ENCODE results near the gene ATXN1L. TPM values are rescaled to one million over a fixed set of nuclear protein-coding genes. Genes with fewer than 3 reads are reported as not detected.
A peak's percentile ranks its signal among the peaks of the same experiment; 100 is the strongest.
"Not testable (repeated sequence)": the region's sequence is repeated elsewhere in the genome, so short reads cannot be mapped to it uniquely, and the experiment has no call there.

The ATXN1L gene
- total RNA-seq = 10 to 100 TPM; 14.6 to 15.1 TPM

GRCh38 chr16:71845639-71846430 is at the start of gene ATXN1L:
Gene ATXN1L, plus strand, starts transcription at chr16:71845976. Its CDS starts 3,765 bp downstream, at chr16:71849741.
- H3K4me3 Mint-ChIP-seq = peak within 1 kb of the TSS; percentile 91
- peak; percentile 95 for DNase-seq
- POLR2A ChIA-PET = interaction anchor here (1.0 to 1.1 kb wide), 2 partner anchors 37 to 38 kb away, joined by 4 to 5 read pairs; partner anchors contain the start of genes AP1G1 and ZNF821
- peaks cover 41% of the 10 kb centered on the region for H3K4me1 Mint-ChIP-seq (ENCODE audit: low read depth)
- intact Hi-C loops (cut with micrococcal nuclease) = loop anchor here (1.0 kb wide), 2 partner anchors 10 to 49 kb away; partner anchors contain the start of gene IST1
- no peaks in the 10 kb centered on the region for H3K9me3 Mint-ChIP-seq
- peaks cover 23% of the 10 kb centered on the region for H3K36me3 Mint-ChIP-seq
- CTCF ChIA-PET = interaction anchor here (0.9 kb wide), 1 partner anchor 36 kb away, joined by 5 read pairs; no protein-coding TSS in a partner anchor
- H3K27ac Mint-ChIP-seq = peak within 1 kb of the TSS; percentile 92
- no peaks in the 10 kb centered on the region for H3K27me3 Mint-ChIP-seq

DNA sequence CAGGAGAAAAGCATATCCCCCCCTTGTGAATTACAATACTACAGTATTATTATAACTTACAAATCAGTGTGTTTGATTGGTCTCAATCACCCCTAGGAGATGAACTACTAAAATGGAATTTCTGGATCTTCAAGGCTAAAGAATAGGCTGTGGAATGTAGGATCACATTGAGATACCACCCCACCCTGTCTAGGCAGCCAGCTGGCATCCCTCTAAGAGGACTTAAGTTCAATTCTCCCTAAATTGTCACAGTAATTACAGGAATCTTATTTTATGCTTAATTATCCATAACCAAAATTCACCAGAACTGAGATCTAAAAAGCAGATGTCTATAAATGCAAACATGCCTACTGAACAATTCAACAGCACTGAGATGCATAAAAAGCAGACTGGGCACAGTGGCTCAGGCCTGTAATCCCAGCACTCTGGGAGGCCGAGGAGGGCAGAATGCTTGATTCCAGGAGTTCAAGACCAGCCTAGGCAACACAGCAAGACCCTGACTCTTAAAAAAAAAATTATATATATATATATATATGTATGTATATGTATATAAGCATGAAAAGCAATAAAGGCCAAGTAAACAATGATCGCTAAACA is 49.2 kb upstream of the ATXN1L start:
- H3K4me1 Mint-ChIP-seq (ENCODE audit: low read depth) = peaks cover 47% of the 10 kb centered on the region
- intact Hi-C loops (cut with micrococcal nuclease) = no loop called here
- POLR2A ChIA-PET = no interaction called here
- peaks cover 13% of the 10 kb centered on the region for H3K36me3 Mint-ChIP-seq
- CTCF ChIA-PET = interaction anchor here (0.6 to 1.3 kb wide), 2 partner anchors 73 to 86 kb away, joined by 3 to 4 read pairs; no protein-coding TSS in a partner anchor
- no peak for DNase-seq
- no peak overlapping the region for H3K27ac Mint-ChIP-seq
- no peaks in the 10 kb centered on the region for H3K9me3 Mint-ChIP-seq
- H3K4me3 Mint-ChIP-seq = no peak overlapping the region
- no peaks in the 10 kb centered on the region for H3K27me3 Mint-ChIP-seq

GRCh38 chr16:71803305-71803690 is 42.5 kb upstream of the ATXN1L start:
- ChIA-PET POLR2A (interaction anchor here (1.0 kb wide), 1 partner anchor 9 kb away, joined by 3 read pairs; no protein-coding TSS in a partner anchor), CTCF (no interaction called here)
- Mint-ChIP-seq H3K36me3 (peaks cover 10% of the 10 kb centered on the region), H3K9me3 (no peaks in the 10 kb centered on the region), H3K4me1 (ENCODE audit: low read depth) (peaks cover 30% of the 10 kb centered on the region), H3K4me3 (no peak overlapping the region), H3K27me3 (no peaks in the 10 kb centered on the region), H3K27ac (no peak overlapping the region)
- no peak for DNase-seq
- intact Hi-C loops (cut with micrococcal nuclease) = no loop called here

DNA sequence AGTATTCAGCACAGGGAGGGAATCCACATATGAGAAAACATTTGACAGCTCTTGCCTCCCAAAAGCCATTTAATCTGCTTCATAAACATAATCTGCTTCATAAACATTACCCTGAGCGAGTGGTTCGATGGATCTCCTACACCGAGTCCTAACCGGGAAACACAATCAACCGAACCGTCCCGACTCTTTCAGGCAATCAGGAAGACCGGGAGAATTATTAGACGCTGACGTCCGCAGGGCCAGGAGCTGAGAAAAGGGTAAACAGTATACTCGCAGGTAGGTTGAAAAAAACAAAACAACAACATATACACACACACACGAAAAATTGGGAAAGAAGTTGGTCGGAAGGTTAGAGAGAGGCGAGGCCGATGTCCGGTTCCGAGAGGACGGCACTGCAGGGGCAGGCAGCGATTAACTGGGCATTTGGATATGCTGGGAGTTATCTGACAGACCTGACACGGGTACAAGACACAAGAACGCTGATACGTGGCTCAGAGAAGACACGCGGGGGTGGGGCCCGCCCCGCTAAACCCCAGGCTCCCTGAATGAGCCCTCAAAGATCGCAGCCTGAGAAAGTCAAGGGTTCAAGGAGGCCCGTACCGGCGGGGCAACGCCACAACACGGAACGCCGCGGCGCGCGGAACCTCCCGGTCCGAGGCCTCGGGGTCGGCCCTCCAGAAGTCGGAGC is 37.7 kb upstream of the ATXN1L start:
- Mint-ChIP-seq H3K4me3 (peak overlapping the region; percentile 90), H3K27me3 (no peaks in the 10 kb centered on the region), H3K27ac (peak overlapping the region; percentile 99), H3K36me3 (peaks cover 4% of the 10 kb centered on the region), H3K4me1 (ENCODE audit: low read depth) (peaks cover 43% of the 10 kb centered on the region), H3K9me3 (no peaks in the 10 kb centered on the region)
- intact Hi-C loops (cut with micrococcal nuclease) = loop anchor here (1.0 to 2.0 kb wide), 6 partner anchors 8 to 285 kb away; partner anchors contain the start of genes DHX38, IST1, PHLPP2 and TXNL4B
- ChIA-PET POLR2A (interaction anchor here (0.5 to 2.8 kb wide), 11 partner anchors 9 to 87 kb away, joined by 3 to 23 read pairs (median 6); partner anchors contain the start of genes IST1 and ZNF821), CTCF (interaction anchor here (1.0 to 3.6 kb wide), 6 partner anchors 13 to 154 kb away, joined by 3 to 30 read pairs (median 5); partner anchors contain the start of genes IST1 and ZNF821)
- DNase-seq = peak; percentile 72

DNA sequence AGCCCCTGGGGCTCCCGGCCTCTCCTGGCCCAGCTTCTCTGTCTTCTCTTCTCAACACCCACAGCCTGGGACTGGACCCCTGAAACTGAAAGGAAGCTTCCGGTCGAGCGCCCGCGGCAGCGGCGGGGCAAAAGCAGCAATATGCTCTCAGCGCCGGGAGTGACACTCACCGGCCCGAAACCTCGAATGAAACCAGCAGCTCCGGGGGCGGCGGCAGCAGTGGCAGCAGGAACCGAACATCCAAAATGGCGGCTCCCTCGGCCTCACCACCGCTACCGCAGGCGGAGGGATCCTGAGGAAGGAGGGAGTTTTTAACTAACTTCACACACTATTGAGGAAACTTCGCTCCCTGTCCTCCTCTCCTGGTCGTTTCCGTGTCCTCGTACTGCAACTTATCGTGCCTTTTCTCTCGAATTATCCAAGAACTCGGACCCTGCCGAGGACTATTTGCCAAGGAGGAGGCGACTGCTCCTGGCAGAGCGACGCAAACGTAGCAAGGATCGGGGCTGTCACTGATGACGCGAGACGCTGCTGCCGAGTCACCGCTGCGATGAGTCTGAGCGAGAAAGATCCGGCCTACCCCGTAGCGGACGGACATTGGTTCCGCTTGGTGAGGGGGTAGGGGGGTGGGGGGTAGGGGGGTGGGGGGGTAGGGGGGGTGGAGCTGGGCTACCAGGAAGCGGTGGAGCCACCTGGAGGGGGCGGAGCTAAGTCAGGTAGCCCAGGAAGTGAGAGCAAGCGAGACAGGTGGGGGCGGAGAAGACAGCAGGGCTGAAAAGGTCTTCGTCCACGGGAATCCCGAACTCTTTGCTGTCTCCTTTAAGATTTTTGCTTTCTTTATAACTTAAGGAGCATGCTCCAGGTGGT is 37.0 kb upstream of the ATXN1L start, which contains the start of gene AP1G1:
Gene AP1G1, minus strand, starts transcription at position 242 of the 867 bp plus-strand sequence. CDS start 19,355 bp downstream, outside the sequence.
- DNase-seq = peak; percentile 96
- H3K36me3 Mint-ChIP-seq = peaks cover 4% of the 10 kb centered on the region
- H3K27me3 Mint-ChIP-seq = no peaks in the 10 kb centered on the region
- ChIA-PET POLR2A (interaction anchor here (0.5 to 2.8 kb wide), 11 partner anchors 8 to 93 kb away, joined by 3 to 23 read pairs (median 6); partner anchors contain the start of genes IST1 and ZNF821), CTCF (interaction anchor here (1.0 to 3.6 kb wide), 5 partner anchors 14 to 153 kb away, joined by 3 to 30 read pairs (median 5); partner anchors contain the start of genes IST1 and ZNF821)
- peak within 1 kb of the TSS; percentile 90 for H3K4me3 Mint-ChIP-seq
- intact Hi-C loops (cut with micrococcal nuclease) = loop anchor here (1.0 to 2.0 kb wide), 8 partner anchors 7 to 284 kb away; partner anchors contain the start of genes DHODH, DHX38, IST1 and PHLPP2
- no peaks in the 10 kb centered on the region for H3K9me3 Mint-ChIP-seq
- peak within 1 kb of the TSS; percentile 99 for H3K27ac Mint-ChIP-seq
- H3K4me1 Mint-ChIP-seq (ENCODE audit: low read depth) = peaks cover 38% of the 10 kb centered on the region

GRCh38 chr16:71810155-71810530 is 35.6 kb upstream of the ATXN1L start:
- H3K9me3 Mint-ChIP-seq; intact Hi-C loops (cut with micrococcal nuclease); POLR2A ChIA-PET; H3K36me3 Mint-ChIP-seq; H3K27me3 Mint-ChIP-seq: not testable (repeated sequence)
- peak; percentile 21 for DNase-seq
- peak overlapping the region; percentile 90 for H3K4me3 Mint-ChIP-seq
- H3K4me1 Mint-ChIP-seq (ENCODE audit: low read depth) = peaks cover 32% of the 10 kb centered on the region
- CTCF ChIA-PET = interaction anchor here (1.3 kb wide), 1 partner anchor 72 kb away, joined by 7 read pairs; no protein-coding TSS in a partner anchor
- H3K27ac Mint-ChIP-seq = peak overlapping the region; percentile 99

- H3K36me3 Mint-ChIP-seq = peaks cover 2% of the 10 kb centered on the region
- H3K27ac Mint-ChIP-seq = peak overlapping the region; percentile 74
- intact Hi-C loops (cut with micrococcal nuclease) = no loop called here
- CTCF ChIA-PET = interaction anchor here (0.6 to 1.3 kb wide), 2 partner anchors 12 to 71 kb away, joined by 3 to 7 read pairs; no protein-coding TSS in a partner anchor
- peak overlapping the region; percentile 26 for H3K4me3 Mint-ChIP-seq
- H3K9me3 Mint-ChIP-seq = no peaks in the 10 kb centered on the region
- POLR2A ChIA-PET = interaction anchor here (0.6 kb wide), 1 partner anchor 28 kb away, joined by 5 read pairs; no protein-coding TSS in a partner anchor
- DNase-seq = no peak
- peaks cover 33% of the 10 kb centered on the region for H3K4me1 Mint-ChIP-seq (ENCODE audit: low read depth)
- no peaks in the 10 kb centered on the region for H3K27me3 Mint-ChIP-seq
Observed at GRCh38 chr16:71811261-71811803, 34.4 kb upstream of the ATXN1L start.

- H3K36me3 Mint-ChIP-seq; DNase-seq; intact Hi-C loops (cut with micrococcal nuclease); H3K27me3 Mint-ChIP-seq; H3K9me3 Mint-ChIP-seq: not testable (repeated sequence)
- peaks cover 25% of the 10 kb centered on the region for H3K4me1 Mint-ChIP-seq (ENCODE audit: low read depth)
- H3K4me3 Mint-ChIP-seq = peak overlapping the region; percentile 27
- POLR2A ChIA-PET = interaction anchor here (0.9 to 2.2 kb wide), 3 partner anchors 9 to 66 kb away, joined by 3 to 23 read pairs (median 3); partner anchors contain the start of gene AP1G1
- peak overlapping the region; percentile 96 for H3K27ac Mint-ChIP-seq
- CTCF ChIA-PET = interaction anchor here (1.3 to 1.7 kb wide), 2 partner anchors 11 to 65 kb away, joined by 3 to 7 read pairs; no protein-coding TSS in a partner anchor
Observed at GRCh38 chr16:71817155-71817500, 28.6 kb upstream of the ATXN1L start.

DNA sequence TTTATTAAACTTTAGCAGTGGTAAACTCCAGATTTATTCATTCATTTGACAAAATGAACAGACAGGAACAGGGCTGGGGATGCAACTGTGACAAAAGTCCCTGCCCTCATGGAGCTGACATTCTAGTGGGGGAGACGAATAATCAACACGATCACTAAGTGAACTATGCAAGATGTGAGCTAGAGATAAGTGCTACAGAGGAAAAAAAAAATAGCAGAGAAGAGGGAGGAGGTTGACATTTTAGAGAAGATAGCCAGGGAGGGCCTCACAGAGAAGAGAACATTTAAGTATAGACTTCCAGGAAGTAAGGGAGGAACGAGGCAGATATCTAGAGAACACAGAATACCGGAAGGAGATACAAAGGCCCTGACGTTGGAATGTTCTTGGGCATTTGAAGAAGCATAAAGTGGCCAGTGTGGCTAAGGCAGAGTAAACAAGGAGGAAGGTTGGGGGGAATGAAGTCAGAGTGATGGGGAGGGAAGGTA is 19.2 kb upstream of the ATXN1L start:
- POLR2A ChIA-PET = no interaction called here
- no peaks in the 10 kb centered on the region for H3K4me1 Mint-ChIP-seq (ENCODE audit: low read depth)
- no peak overlapping the region for H3K27ac Mint-ChIP-seq
- CTCF ChIA-PET = no interaction called here
- no peak overlapping the region for H3K4me3 Mint-ChIP-seq
- intact Hi-C loops (cut with micrococcal nuclease) = no loop called here
- H3K9me3 Mint-ChIP-seq = no peaks in the 10 kb centered on the region
- DNase-seq = no peak
- peaks cover 7% of the 10 kb centered on the region for H3K36me3 Mint-ChIP-seq
- H3K27me3 Mint-ChIP-seq = no peaks in the 10 kb centered on the region

DNA sequence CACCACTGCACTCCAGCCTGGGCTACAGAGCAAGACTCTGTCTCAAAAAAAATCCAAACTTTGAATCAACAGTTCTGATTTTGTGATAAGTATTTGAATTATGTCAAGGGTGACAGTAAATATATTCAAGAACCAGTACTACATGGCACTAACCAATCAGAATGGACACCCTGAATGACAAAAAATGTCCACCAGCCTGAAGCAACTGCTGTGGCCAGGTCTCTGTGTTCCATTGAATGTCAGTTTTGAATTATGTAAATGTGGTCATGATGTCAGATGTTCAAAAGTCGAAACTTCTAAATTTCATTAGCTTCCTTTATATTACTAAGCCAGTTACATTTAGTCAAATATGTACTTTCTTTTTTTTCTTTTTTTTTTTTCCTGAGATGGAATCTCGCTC is 15.4 kb upstream of the ATXN1L start:
- intact Hi-C loops (cut with micrococcal nuclease) = no loop called here
- no peak overlapping the region for H3K4me3 Mint-ChIP-seq
- no peak for DNase-seq
- no peaks in the 10 kb centered on the region for H3K27me3 Mint-ChIP-seq
- H3K4me1 Mint-ChIP-seq (ENCODE audit: low read depth) = peaks cover 7% of the 10 kb centered on the region
- no peaks in the 10 kb centered on the region for H3K9me3 Mint-ChIP-seq
- ChIA-PET POLR2A (interaction anchor here (0.7 to 1.3 kb wide), 2 partner anchors 13 to 22 kb away, joined by 3 read pairs; no protein-coding TSS in a partner anchor), CTCF (no interaction called here)
- no peak overlapping the region for H3K27ac Mint-ChIP-seq
- peaks cover 7% of the 10 kb centered on the region for H3K36me3 Mint-ChIP-seq
